ENCODE measurements around the gene FBXW12. TPM values are rescaled to one million over a fixed set of nuclear protein-coding genes. Genes with fewer than 3 reads are reported as not detected.

The FBXW12 gene, protein sequence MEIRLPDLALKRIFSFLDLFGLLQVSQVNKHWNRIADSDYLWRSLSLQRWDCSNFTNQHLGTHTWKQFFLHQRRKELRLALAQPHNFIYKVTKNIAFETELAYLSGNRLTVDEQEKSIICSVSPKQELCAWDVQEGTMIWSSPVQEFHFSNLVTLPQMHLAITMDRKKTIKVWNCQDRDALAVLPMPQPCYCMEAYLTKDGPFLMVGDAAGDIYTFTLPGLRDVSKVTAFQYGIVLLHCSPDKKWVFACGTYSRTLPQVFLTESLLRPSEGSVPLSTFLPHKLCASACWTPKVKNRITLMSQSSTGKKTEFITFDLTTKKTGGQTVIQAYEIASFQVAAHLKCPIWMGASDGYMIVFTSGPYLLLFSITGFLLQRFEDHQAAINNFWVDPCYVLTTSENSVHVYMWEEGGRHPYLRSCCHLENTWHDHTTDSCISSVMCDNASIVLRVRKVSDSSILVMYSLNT
- 2.8 TPM for total RNA-seq

DNA sequence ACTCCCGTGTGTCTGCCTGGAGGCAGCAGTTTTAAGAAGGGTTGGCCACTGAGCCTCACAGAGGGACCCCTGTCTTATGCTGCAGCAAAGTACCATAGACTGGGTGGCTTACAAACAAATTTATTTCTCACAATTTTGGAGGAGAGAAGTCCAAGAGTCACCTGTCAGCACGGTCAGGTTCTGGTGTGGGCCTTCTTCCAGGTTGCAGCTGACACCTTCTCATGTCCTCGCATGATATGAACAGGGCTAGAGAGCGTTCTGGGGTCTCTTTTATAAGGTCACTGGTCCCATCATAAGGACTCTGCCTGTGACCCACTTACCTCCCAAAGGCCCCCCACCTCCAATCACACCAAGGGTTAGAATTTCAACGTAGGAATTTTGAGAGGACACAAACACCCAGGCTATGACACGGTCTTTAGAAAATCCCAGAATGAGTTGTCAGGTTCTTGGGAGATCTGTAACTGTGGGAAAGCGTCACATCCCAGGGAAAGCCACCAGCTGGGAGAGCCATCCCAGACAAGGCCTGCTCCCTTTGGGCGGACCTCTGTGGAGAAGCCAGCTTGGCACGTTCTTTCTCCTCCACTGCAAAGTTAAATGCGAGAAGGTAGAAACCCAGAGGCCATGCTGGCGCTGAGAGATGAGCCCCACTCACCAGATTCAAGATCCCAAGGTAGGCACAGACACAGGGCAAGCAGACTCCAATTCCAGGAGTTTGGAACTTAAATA lies at the start of gene FBXW12:
FBXW12 (plus strand) TSS at position 569 of the 726 bp plus-strand sequence. CDS start 549 bp downstream, outside the sequence.

DNA sequence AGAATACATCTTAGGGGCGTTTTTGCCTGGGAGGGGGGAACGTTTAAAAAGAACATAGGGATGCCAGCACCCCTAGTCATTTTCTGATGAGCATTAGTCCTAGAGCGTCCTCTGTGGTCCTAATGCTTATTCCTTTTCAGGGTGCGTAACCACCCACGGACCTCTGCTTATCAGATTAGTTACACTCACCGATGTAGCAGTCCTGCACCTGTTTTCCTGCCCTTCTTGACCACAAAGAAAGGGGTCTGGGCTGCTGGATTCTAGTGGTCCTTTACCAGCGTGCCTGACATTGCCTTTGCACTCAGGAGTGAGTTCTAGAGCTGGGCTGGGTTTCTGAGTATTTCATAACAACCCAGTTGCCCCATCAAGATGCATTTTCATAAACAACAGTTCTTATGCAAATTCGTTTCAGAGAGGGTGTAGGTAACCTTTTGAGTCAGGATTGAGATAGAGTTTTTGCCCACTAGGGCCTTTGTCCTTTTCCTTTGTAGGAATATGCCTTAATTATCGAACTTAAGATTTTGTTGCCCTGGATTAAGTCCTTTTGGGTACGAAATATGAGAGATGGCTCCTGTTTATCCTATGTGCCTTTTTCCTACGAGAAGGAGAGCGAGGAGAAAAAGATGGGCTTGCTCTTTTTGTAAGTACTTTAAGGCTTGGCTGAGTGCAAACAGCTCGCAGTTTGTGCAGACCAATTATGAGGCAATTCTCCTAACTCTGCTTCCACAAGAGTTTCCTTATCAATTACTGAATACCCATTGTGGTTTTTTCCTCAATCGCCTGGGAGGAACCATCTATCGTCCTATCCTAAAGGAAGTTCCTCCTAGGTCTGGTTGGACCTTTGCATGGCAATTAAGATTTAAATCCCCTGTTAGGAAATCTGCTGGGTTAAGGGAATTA lies 38.4 kb upstream of the FBXW12 start, which contains the start of gene SPINK8:
SPINK8 (minus strand) TSS at position 316 of the 900 bp plus-strand sequence. CDS start 5,320 bp downstream, outside the sequence.

DNA sequence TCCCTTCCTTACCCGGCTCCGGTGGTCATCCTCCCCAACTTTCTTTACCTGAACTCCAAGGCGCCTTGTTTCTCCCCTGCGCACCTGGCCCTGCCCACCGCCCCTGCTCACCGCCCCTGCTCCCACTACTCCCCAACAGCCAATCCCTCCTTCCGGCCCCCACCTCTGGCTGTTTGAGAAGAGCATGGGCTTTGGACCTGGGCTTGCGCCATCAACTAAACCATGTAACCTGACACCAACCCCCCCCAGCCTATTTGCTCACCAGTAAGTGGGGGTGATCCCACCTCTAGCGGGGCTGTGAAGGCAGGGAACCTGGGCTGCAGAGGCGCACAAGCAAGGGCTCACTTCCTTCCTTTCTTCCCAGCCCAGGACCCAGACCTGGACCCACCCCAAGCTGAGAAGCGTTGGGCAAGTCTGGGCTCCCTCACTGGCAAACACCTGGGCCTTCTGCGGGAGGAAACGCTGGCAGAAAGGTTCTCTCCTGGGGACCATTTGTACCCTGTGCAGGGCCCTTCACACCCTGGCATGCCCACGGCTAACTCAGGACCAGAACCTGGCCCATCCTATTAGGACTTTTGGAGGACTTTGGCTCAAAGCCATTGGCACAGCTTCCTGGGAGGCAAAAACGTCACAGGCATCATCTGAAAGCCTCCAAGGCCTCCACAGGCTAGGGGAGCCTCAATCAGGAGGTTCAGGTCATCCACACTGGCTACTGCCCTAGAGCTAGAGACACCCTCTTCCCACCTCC lies 58.1 kb downstream of the FBXW12 start, which contains the start of gene PLXNB1:
PLXNB1 (minus strand) TSS at position 127 of the 748 bp plus-strand sequence. CDS start 5,475 bp downstream, outside the sequence.

DNA sequence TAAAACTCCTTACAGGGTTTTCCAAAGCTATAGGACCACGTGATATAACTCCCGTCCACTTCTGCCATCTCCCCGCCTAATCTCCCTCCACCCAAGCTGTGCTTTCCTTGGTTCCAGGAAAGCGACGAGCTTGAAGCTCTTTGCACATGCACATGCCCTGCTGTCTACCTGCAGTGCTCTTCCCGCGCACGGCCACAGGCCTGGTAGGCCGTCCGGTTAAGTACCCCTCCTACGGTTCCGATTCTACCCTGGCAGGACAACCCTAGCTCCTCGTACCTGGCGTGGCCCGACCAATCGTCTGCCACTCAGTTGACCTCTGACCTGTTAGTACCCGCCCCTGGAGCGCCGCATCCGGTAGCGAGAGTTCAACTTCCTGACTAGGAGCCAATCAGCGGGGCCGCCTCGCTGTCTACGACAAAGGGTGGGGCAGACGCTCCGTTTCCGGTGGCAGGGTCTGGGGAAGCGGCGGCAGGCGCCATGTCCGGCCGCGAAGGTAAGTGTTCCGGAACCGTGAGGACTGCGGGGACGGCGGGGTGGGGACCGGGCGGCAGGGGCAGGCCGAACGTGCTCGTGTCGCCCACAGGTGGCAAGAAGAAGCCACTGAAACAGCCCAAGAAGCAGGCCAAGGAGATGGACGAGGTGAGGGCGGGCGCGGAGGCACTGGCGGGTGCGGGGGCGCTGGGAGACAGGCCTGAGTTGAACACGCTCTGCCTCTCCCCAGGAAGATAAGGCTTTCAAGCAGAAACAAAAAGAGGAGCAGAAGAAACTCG lies 68.0 kb downstream of the FBXW12 start, which contains the start of the genes CCDC51 and TMA7:
CCDC51 (minus strand) TSS at position 300 of the 770 bp plus-strand sequence. CDS start 4,991 bp downstream, outside the sequence.
TMA7 (plus strand) TSS at position 438 of the 770 bp plus-strand sequence; CDS start at position 478, 40 bp downstream.

Small RNA genes lying within 50 kb of the gene (small RNA-seq; reads per million reads assigned to genes)
- gene RN7SL321P (ENCODE audit: low replicate concordance) = not detected

Other genes with a start within 250 kb of the FBXW12 start
- gene CDC25A, start 183.8 kb upstream of the FBXW12 start, total RNA-seq = 6.9 TPM
- gene CAMP, start 148.7 kb upstream of the FBXW12 start, total RNA-seq = not detected
- 49.5 TPM for gene ZNF589, start 131.1 kb upstream of the FBXW12 start, total RNA-seq
- gene NME6, start 70.9 kb upstream of the FBXW12 start, total RNA-seq = 29.7 TPM
- not detected for gene SPINK8, start 38.6 kb upstream of the FBXW12 start, total RNA-seq
- gene PLXNB1, start 57.9 kb downstream of the FBXW12 start, total RNA-seq = 152 TPM
- 6.9 TPM for gene CCDC51, start 67.9 kb downstream of the FBXW12 start, total RNA-seq
- gene TMA7, start 68.0 kb downstream of the FBXW12 start, total RNA-seq = 80.4 TPM
- 9.7 TPM for gene ATRIP, start 74.5 kb downstream of the FBXW12 start, total RNA-seq
- gene SHISA5, start 132.0 kb downstream of the FBXW12 start, total RNA-seq = 64.8 TPM
- 33.2 TPM for gene PFKFB4, start 184.6 kb downstream of the FBXW12 start, total RNA-seq
- not detected for gene UCN2, start 191.6 kb downstream of the FBXW12 start, total RNA-seq
- gene COL7A1, start 223.1 kb downstream of the FBXW12 start, total RNA-seq = 4.1 TPM
- 145 TPM for gene UQCRC1, start 237.4 kb downstream of the FBXW12 start, total RNA-seq
- gene TMEM89, start 249.6 kb downstream of the FBXW12 start, total RNA-seq = not detected

Data from parietal lobe (tissue), 2 donors.